ENCODE data around the gene PSRC1. TPM values are rescaled to one million over a fixed set of nuclear protein-coding genes. Genes with fewer than 3 reads are reported as not detected.

The PSRC1 gene
- total RNA-seq, 1 donor from 2014 or later, result 100 TPM

GRCh38 chr1:109239047-109239408 lies 43.9 kb downstream of the PSRC1 start:
- no peaks in the 10 kb centered on the region for H3K27me3 Mint-ChIP-seq (ENCODE audit: low read depth)
- no peak for DNase-seq (ENCODE audit: low read depth, low spot score)
- TF ChIP-seq CTCF (conservative IDR thresholded peaks at IDR 0.05), result no peak
- peak overlapping the region; percentile 21 for H3K27ac Mint-ChIP-seq (ENCODE audit: unreplicated experiment)
- H3K4me3 Mint-ChIP-seq, result no peak overlapping the region
- peaks cover 22% of the 10 kb centered on the region for H3K36me3 Mint-ChIP-seq (ENCODE audit: low read depth)
- H3K9me3 Mint-ChIP-seq, result no peaks in the 10 kb centered on the region
- H3K4me1 Mint-ChIP-seq, result peaks cover 49% of the 10 kb centered on the region

GRCh38 chr1:109238382-109238781 lies 44.6 kb downstream of the PSRC1 start:
- Mint-ChIP-seq H3K36me3 (ENCODE audit: low read depth) (peaks cover 22% of the 10 kb centered on the region), H3K4me1 (peaks cover 49% of the 10 kb centered on the region), H3K27me3 (ENCODE audit: low read depth) (no peaks in the 10 kb centered on the region), H3K4me3 (peak overlapping the region; percentile 24), H3K27ac (ENCODE audit: unreplicated experiment) (no peak overlapping the region), H3K9me3 (no peaks in the 10 kb centered on the region)
- TF ChIP-seq CTCF (conservative IDR thresholded peaks at IDR 0.05), result no peak
- no peak for DNase-seq (ENCODE audit: low read depth, low spot score)

DNA sequence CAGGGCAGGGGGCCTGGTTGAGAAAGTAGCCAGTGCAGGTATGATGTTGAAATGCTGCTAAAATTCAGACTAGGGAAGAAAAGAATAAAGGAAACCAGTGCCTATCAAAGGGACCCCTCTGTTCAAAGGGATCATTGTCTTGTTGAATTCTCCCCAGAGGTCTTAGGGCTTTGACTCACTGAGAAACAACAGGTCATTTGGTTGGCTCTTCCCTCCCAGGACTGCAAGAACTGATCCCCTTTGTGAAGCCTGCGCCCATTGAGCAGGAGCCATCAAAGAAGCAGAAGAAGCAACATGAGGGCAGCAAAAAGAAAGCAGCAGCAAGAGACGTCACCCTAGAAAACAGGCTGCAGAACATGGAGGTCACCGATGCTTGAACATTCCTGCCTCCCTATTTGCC lies 45.4 kb downstream of the PSRC1 start:
- Mint-ChIP-seq H3K4me3 (no peak overlapping the region), H3K36me3 (ENCODE audit: low read depth) (peaks cover 23% of the 10 kb centered on the region), H3K27ac (ENCODE audit: unreplicated experiment) (peak overlapping the region; percentile 83), H3K9me3 (no peaks in the 10 kb centered on the region), H3K4me1 (peaks cover 40% of the 10 kb centered on the region), H3K27me3 (ENCODE audit: low read depth) (no peaks in the 10 kb centered on the region)
- DNase-seq (ENCODE audit: low read depth, low spot score), result no peak
- no peak for TF ChIP-seq CTCF (conservative IDR thresholded peaks at IDR 0.05)

DNA sequence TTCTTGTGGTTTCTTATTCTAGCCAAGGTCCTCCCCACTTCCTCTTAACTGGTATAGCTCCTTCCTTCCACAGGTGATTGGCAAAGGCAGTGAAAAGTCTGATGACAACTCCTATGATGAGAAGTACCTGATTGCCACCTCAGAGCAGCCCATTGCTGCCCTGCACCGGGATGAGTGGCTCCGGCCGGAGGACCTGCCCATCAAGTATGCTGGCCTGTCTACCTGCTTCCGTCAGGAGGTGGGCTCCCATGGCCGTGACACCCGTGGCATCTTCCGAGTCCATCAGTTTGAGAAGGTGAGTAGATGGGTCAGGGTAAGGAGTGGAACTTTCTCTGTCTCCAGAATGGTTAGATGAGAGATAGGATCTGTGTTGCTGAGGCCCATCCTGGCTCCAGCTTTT lies 47.8 kb downstream of the PSRC1 start:
- no peak overlapping the region for H3K4me3 Mint-ChIP-seq
- no peak for TF ChIP-seq CTCF (conservative IDR thresholded peaks at IDR 0.05)
- no peak for DNase-seq (ENCODE audit: low read depth, low spot score)
- H3K36me3 Mint-ChIP-seq (ENCODE audit: low read depth), result peaks cover 39% of the 10 kb centered on the region
- no peaks in the 10 kb centered on the region for H3K27me3 Mint-ChIP-seq (ENCODE audit: low read depth)
- H3K27ac Mint-ChIP-seq (ENCODE audit: unreplicated experiment), result no peak overlapping the region
- peaks cover 42% of the 10 kb centered on the region for H3K4me1 Mint-ChIP-seq
- H3K9me3 Mint-ChIP-seq, result no peaks in the 10 kb centered on the region

- TF ChIP-seq CTCF (conservative IDR thresholded peaks at IDR 0.05), result no peak
- Mint-ChIP-seq H3K4me1 (peaks cover 40% of the 10 kb centered on the region), H3K27me3 (ENCODE audit: low read depth) (no peaks in the 10 kb centered on the region), H3K36me3 (ENCODE audit: low read depth) (peaks cover 44% of the 10 kb centered on the region), H3K4me3 (no peak overlapping the region), H3K27ac (ENCODE audit: unreplicated experiment) (peak overlapping the region; percentile 68), H3K9me3 (no peaks in the 10 kb centered on the region)
- DNase-seq (ENCODE audit: low read depth, low spot score), result no peak
These were observed 51.9 kb downstream of the PSRC1 start for GRCh38 chr1:109231066-109231465.

Other genes with a start within 250 kb of the PSRC1 start
- 18.0 and 19.0 TPM in 2 replicates for gene WDR47, start 241.0 kb downstream of the PSRC1 start, total RNA-seq
- gene TAF13, start 207.1 kb downstream of the PSRC1 start, total RNA-seq, result 22.4 and 24.9 TPM in 2 replicates
- gene TMEM167B, start 192.4 kb downstream of the PSRC1 start, total RNA-seq, result 26.1 and 28.4 TPM in 2 replicates
- gene ELAPOR1, start 169.0 kb downstream of the PSRC1 start, total RNA-seq, result 0.64 and 0.70 TPM in 2 replicates
- 156 and 158 TPM in 2 replicates for gene SARS1, start 69.2 kb downstream of the PSRC1 start, total RNA-seq
- gene CELSR2, start 33.6 kb downstream of the PSRC1 start, total RNA-seq, result 97.1 and 99.2 TPM in 2 replicates
- 0.82 TPM in 1 of 2 replicates, not detected in the other for gene MYBPHL, start 23.9 kb upstream of the PSRC1 start, total RNA-seq
- 60.8 and 61.6 TPM in 2 replicates for gene SORT1, start 114.8 kb upstream of the PSRC1 start, total RNA-seq
- 99.8 and 109 TPM in 2 replicates for gene PSMA5, start 143.3 kb upstream of the PSRC1 start, total RNA-seq
- gene SYPL2, start 183.4 kb upstream of the PSRC1 start, total RNA-seq, result 0.18 and 0.47 TPM in 2 replicates
- 13.2 and 15.6 TPM in 2 replicates for gene ATXN7L2, start 200.8 kb upstream of the PSRC1 start, total RNA-seq
- gene CYB561D1, start 210.9 kb upstream of the PSRC1 start, total RNA-seq, result 7.8 and 8.0 TPM in 2 replicates
- 6.1 and 7.2 TPM in 2 replicates for gene AMIGO1, start 226.6 kb upstream of the PSRC1 start, total RNA-seq

Data from neural crest cell (in vitro differentiated cells).